HepG2 (cell line): Measurements from ENCODE around the gene KLHDC4. TPM values are rescaled to one million over a fixed set of nuclear protein-coding genes. Genes with fewer than 3 reads are reported as not detected.

Experiments
- ATAC-seq: fragments of 200-7000 bp; cut with Tn5 transposase; 3 replicates; pipeline ENCODE4 v1.9.1; 2020; ENCODE audit warnings: mild to moderate bottlenecking, moderate library complexity
- BruUV-seq: library from RNA; stranded (reverse); fragments of 400-500 nt; replicated peaks from 2 replicates; lab custom pipeline; 2021; lab: Mats Ljungman, UMichigan
- CTCF ChIA-PET: fragments of 300-600 bp; formaldehyde crosslinking; extraction: SDS; loops from one replicate; lab custom pipeline; 2021; ENCODE audit warnings: low total read pairs, inconsistent platforms, low intra/inter-chr PET ratio; lab: Yijun Ruan, JAX
- POLR2A ChIA-PET: fragments of 350-600 bp; sonication (Branson Sonifier 250); formaldehyde crosslinking; loops from one replicate; lab custom pipeline; 2020; ENCODE audit warnings: antibody characterized with exemption, inconsistent platforms; lab: Yijun Ruan, JAX
- DNase-seq: peaks from one replicate; pipeline ENCODE4 v3.0.0-alpha.2; 2015; ENCODE audit warnings: low spot score
- FAIRE-seq: peaks from 3 replicates; lab custom pipeline; 2011; peaks lifted over from hg19 to GRCh38; lab: Jason Lieb, UNC
- H2AFZ ChIP-seq: one replicate; pipeline ENCODE4 v1.6.1; 2011; ENCODE audit warnings: low read length, inconsistent platforms
- H3K27ac ChIP-seq: fragments of 300-600 bp; 3 replicates; pipeline ENCODE4 v1.8.0; 2011; ENCODE audit warnings: mixed run types, mild to moderate bottlenecking, mixed read lengths, low read length, inconsistent platforms; ENCODE audit not compliant: insufficient read depth; ENCODE audit errors: extremely low read length
- H3K27me3 ChIP-seq, 2 experiments: fragments of 200-600 bp in 1 of 2; 2 replicates in 1 of 2; 3 replicates in 1 of 2; pipeline versions ENCODE4 v1.6.0 to v1.8.0; 2011; ENCODE audit warnings: low read length in 2 of 2, mild to moderate bottlenecking in 2 of 2, moderate library complexity in 2 of 2, inconsistent platforms in 1 of 2; ENCODE audit not compliant: insufficient read depth in 2 of 2, control insufficient read depth in 1 of 2
- H3K36me3 ChIP-seq, 2 experiments: fragments of 200-600 bp in 1 of 2; replicated peaks in 1 of 2; 2 replicates in 1 of 2; 3 replicates in 1 of 2; pipeline versions ENCODE4 v1.5.1 to v1.8.0; 2011; ENCODE audit warnings: low read length in 2 of 2, inconsistent platforms in 1 of 2; ENCODE audit not compliant: insufficient read depth in 2 of 2, control insufficient read depth in 1 of 2
- H3K4me1 ChIP-seq: 2 replicates; pipeline ENCODE4 v1.5.1; 2012; ENCODE audit warnings: low read length, inconsistent platforms; ENCODE audit not compliant: insufficient read depth
- H3K4me2 ChIP-seq: 2 replicates; pipeline ENCODE4 v1.6.0; 2011; ENCODE audit warnings: low read depth, low read length, inconsistent platforms
- H3K4me3 ChIP-seq, 3 experiments: fragments of 200-600 bp in 1 of 3; sonication (generic), shearing (Covaris generic) in 1 of 3; replicated peaks in 1 of 3; 2 replicates each; pipeline ENCODE4 v1.5.1; 2011 to 2016; ENCODE audit warnings: low read length in 3 of 3, inconsistent platforms in 2 of 3, low read depth in 2 of 3, mild to moderate bottlenecking in 2 of 3, control low read depth in 1 of 3, mixed read lengths in 1 of 3; ENCODE audit not compliant: insufficient read depth in 1 of 3
- H3K79me2 ChIP-seq: one replicate; pipeline ENCODE4 v1.6.1; 2011; ENCODE audit warnings: low read length, inconsistent platforms; ENCODE audit not compliant: insufficient read depth
- H3K9ac ChIP-seq: 2 replicates; pipeline ENCODE4 v1.6.0; 2011; ENCODE audit warnings: mild to moderate bottlenecking, low read depth, low read length, inconsistent platforms; ENCODE audit not compliant: insufficient read depth
- H3K9me3 ChIP-seq: 2 replicates; pipeline ENCODE4 v1.5.1; 2012; ENCODE audit warnings: mild to moderate bottlenecking, low read length
- H4K20me1 ChIP-seq: 2 replicates; pipeline ENCODE4 v1.6.0; 2011; ENCODE audit warnings: inconsistent platforms, mild to moderate bottlenecking, low read length, moderate library complexity; ENCODE audit not compliant: insufficient read depth
- E2F1 ChIP-seq: sonication (generic); formaldehyde crosslinking; IDR thresholded peaks from 2 replicates; pipeline ENCODE4 v1.5.0; 2020; ENCODE audit warnings: missing genetic modification reagents
- MAFF ChIP-seq: IDR thresholded peaks from 2 replicates; pipeline ENCODE4 v1.6.1; 2011; ENCODE audit warnings: low read depth, low read length, improper control_type of control experiment
- MAFK ChIP-seq, 2 experiments: IDR thresholded peaks in 1 of 2; conservative IDR thresholded peaks in 1 of 2; 2 replicates each; pipeline ENCODE4 v1.6.1; 2011; ENCODE audit warnings: improper control_type of control experiment in 2 of 2, low read length in 2 of 2
- NCOA5 ChIP-seq: sonication (generic); formaldehyde crosslinking; IDR thresholded peaks from 2 replicates; pipeline ENCODE4 v1.4.0; 2020; ENCODE audit warnings: missing genetic modification reagents
- WGBS: methylation state at CpG from one replicate; pipeline ENCODE4 v1.1.6; 2017; ENCODE audit warnings: low lambda C conversion rate; 5-methylcytosine and 5-hydroxymethylcytosine counted together
- in situ Hi-C: cut with HindIII; loops from 2 replicates; pipeline ENCODE4 v1.10.0; 2017; ENCODE audit warnings: low pct_unique_long_range_greater_than_20kb; ENCODE audit not compliant: extremely low pct_ligation_motif_present
- intact Hi-C: fragments of 100-400 bp; cut with micrococcal nuclease; formaldehyde crosslinking; loops from one replicate; pipeline ENCODE4 v1.10.0; 2022; ENCODE audit not compliant: unreplicated experiment
- polyA plus RNA-seq, 8 experiments: library from polyadenylated mRNA; depleted of rRNA in 3 of 8; stranded (reverse) in 7 of 8; unstranded in 1 of 8; fragments of >200 nt; fragmentation: Illumina TruSeq in 4 of 8; extraction: Trizol in 4 of 8; gene quantifications; 2 replicates each; pipeline versions ENCODE4 v1.2.1 to v1.2.3, GENCODE V29; 2011 to 2016; ENCODE audit warnings: low read depth in 4 of 8, missing spikeins in 1 of 8, mixed read lengths in 1 of 8; ENCODE audit not compliant: insufficient read depth in 1 of 8
- total RNA-seq, 5 experiments: library from RNA; depleted of rRNA; stranded (reverse); fragments of >200 nt; fragmentation: Illumina TruSeq; extraction: Trizol; gene quantifications; 2 replicates each; pipeline ENCODE4 v1.2.3, GENCODE V29; 2016; ENCODE audit warnings: low read depth in 1 of 5

Gene KLHDC4
- total and polyA plus RNA-seq, 2 of the 13 experiments (the other 11 are each of a cell fraction or from before 2014, with no cell fraction given): 18.7 to 31.8 TPM

- no peak for TF ChIP-seq E2F1 (CRISPR knock-in tag)
- TF ChIP-seq, all 625 proteins: peak for 0
Observed at GRCh38 chr16:87664792-87665191, 101.0 kb downstream of the KLHDC4 start (continued).

GRCh38 chr16:87662254-87663204 is 103.3 kb downstream of the KLHDC4 start:
- Histone ChIP-seq H3K27ac (no peak overlapping the region), H3K9me3 (no peaks in the 10 kb centered on the region), H3K9ac (no peak overlapping the region), H3K79me2 (no peaks in the 10 kb centered on the region), H3K36me3 (no peaks in the 10 kb centered on the region), H3K4me1 (no peaks in the 10 kb centered on the region), H3K4me3 (no peak overlapping the region), H3K27me3 (peaks cover 20 to 85% of the 10 kb centered on the region in 2 experiments), H2AFZ (no peak overlapping the region), H3K4me2 (no peak overlapping the region), H4K20me1 (peaks cover 3% of the 10 kb centered on the region; the same call in 1 of the 2 replicates)
- in situ Hi-C loops: no loop called here
- intact Hi-C loops: loop anchor here (10.0 kb wide), 1 partner anchor 58 kb away; the partner anchor contains the start of gene JPH3
- TF ChIP-seq MAFF: peak; percentile 80
- no peak for TF ChIP-seq NCOA5
- TF ChIP-seq MAFK (conservative IDR thresholded peaks at IDR 0.05 in 1 of 2, IDR thresholded peaks at IDR 0.05 in 1 of 2; ENCODE audit: low read length in 2 of 2): peak; percentile 78 to 92
- BruUV-seq: no TSS peak
- DNase-seq (no peak), FAIRE-seq (no peak), ATAC-seq (no peak)
- ChIA-PET POLR2A (no interaction called here), CTCF (no interaction called here)
- WGBS: 36% methylated on average over 25 of the region's 25 CpGs
